IMR-90 (cell line): ENCODE data around the gene GPC6. TPM values are rescaled to one million over a fixed set of nuclear protein-coding genes. Genes with fewer than 3 reads are reported as not detected.

Experiments
- ATAC-seq: fragments of 200-7000 bp; cut with Tn5 transposase; 2 replicates; pipeline ENCODE4 v1.9.1; 2020; ENCODE audit warnings: low read depth, mild to moderate bottlenecking, moderate library complexity
- BruUV-seq: library from RNA; stranded (reverse); fragments of 400-500 nt; replicated peaks from 2 replicates; lab custom pipeline; 2021; lab: Mats Ljungman, UMichigan
- CTCF ChIA-PET: fragments of 300-600 bp; formaldehyde crosslinking; extraction: SDS; loops from one replicate; lab custom pipeline; 2021; ENCODE audit warnings: antibody characterized with exemption; lab: Yijun Ruan, JAX
- POLR2A ChIA-PET: fragments of 300-600 bp; sonication (Branson Sonifier 250); formaldehyde crosslinking; loops from one replicate; lab custom pipeline; 2022; ENCODE audit warnings: antibody characterized with exemption; ENCODE audit not compliant: unreplicated experiment; lab: Charles Lee
- DNase-seq: peaks from one replicate; pipeline ENCODE4 v3.0.0; 2013
- H2AFZ ChIP-seq: replicated peaks from 2 replicates; pipeline ENCODE3; 2013; ENCODE audit warnings: low read length, mild to moderate bottlenecking; ENCODE audit not compliant: poor library complexity
- H2AK5ac ChIP-seq: 2 replicates; pipeline ENCODE4 v1.6.1; 2013; ENCODE audit warnings: low read depth, low read length, inconsistent platforms
- H2AK9ac ChIP-seq: replicated peaks from 2 replicates; pipeline ENCODE3; 2013; ENCODE audit warnings: mild to moderate bottlenecking, low read depth, low read length, moderate library complexity; ENCODE audit not compliant: poor library complexity
- H2BK120ac ChIP-seq: 2 replicates; pipeline ENCODE4 v1.6.1; 2013; ENCODE audit warnings: low read depth, low read length, inconsistent platforms
- H2BK15ac ChIP-seq: 3 replicates; pipeline ENCODE4 v1.6.1; 2013; ENCODE audit warnings: low read depth, low read length, inconsistent platforms
- H2BK20ac ChIP-seq: 2 replicates; pipeline ENCODE4 v1.6.1; 2013; ENCODE audit warnings: low read depth, mild to moderate bottlenecking, inconsistent platforms, low read length, moderate library complexity
- H2BK5ac ChIP-seq: 2 replicates; pipeline ENCODE4 v1.6.1; 2013; ENCODE audit warnings: mild to moderate bottlenecking, low read depth, low read length, inconsistent platforms; ENCODE audit not compliant: poor library complexity, severe bottlenecking
- H3K14ac ChIP-seq: replicated peaks from 2 replicates; pipeline ENCODE4 v1.6.1; 2013; ENCODE audit warnings: low read depth, low read length, inconsistent platforms
- H3K18ac ChIP-seq: 2 replicates; pipeline ENCODE4 v1.6.1; 2013; ENCODE audit warnings: low read depth, low read length, control low read depth
- H3K23ac ChIP-seq: 2 replicates; pipeline ENCODE4 v1.6.1; 2013; ENCODE audit warnings: low read depth, low read length, inconsistent platforms
- H3K27ac ChIP-seq: 2 replicates; pipeline ENCODE4 v1.5.1; 2013; ENCODE audit warnings: mild to moderate bottlenecking, control low read depth, low read length; ENCODE audit not compliant: insufficient read depth
- H3K27me3 ChIP-seq: 2 replicates; pipeline ENCODE4 v1.6.1; 2013; ENCODE audit warnings: low read length; ENCODE audit not compliant: control insufficient read depth, insufficient read depth
- H3K36me3 ChIP-seq: 2 replicates; pipeline ENCODE4 v1.6.1; 2013; ENCODE audit warnings: low read length, mixed read lengths; ENCODE audit not compliant: control insufficient read depth, insufficient read depth
- H3K4ac ChIP-seq: 2 replicates; pipeline ENCODE4 v1.6.1; 2013; ENCODE audit warnings: low read depth, low read length, inconsistent platforms
- H3K4me1 ChIP-seq: 2 replicates; pipeline ENCODE4 v1.6.1; 2013; ENCODE audit warnings: low read length, mixed read lengths; ENCODE audit not compliant: control insufficient read depth, insufficient read depth
- H3K4me2 ChIP-seq: 2 replicates; pipeline ENCODE4 v1.6.1; 2013; ENCODE audit warnings: low read depth, mild to moderate bottlenecking, control low read depth, low read length, moderate library complexity
- H3K4me3 ChIP-seq: 2 replicates; pipeline ENCODE4 v1.5.1; 2013; ENCODE audit warnings: low read depth, mild to moderate bottlenecking, control low read depth, low read length, moderate library complexity; ENCODE audit not compliant: insufficient read depth
- H3K56ac ChIP-seq: 2 replicates; pipeline ENCODE4 v1.6.1; 2013; ENCODE audit warnings: low read length, inconsistent platforms; ENCODE audit not compliant: insufficient read depth; ENCODE audit errors: extremely low read depth
- H3K79me1 ChIP-seq, 2 experiments: 2 replicates each; pipeline ENCODE4 v1.6.1; 2013; ENCODE audit warnings: low read length in 2 of 2, inconsistent platforms in 1 of 2, low read depth in 1 of 2
- H3K9ac ChIP-seq: 2 replicates; pipeline ENCODE4 v1.6.1; 2013; ENCODE audit warnings: low read depth, low read length, control low read depth
- H3K9me1 ChIP-seq: 2 replicates; pipeline ENCODE4 v1.6.1; 2013; ENCODE audit warnings: low read length, inconsistent platforms; ENCODE audit not compliant: insufficient read depth
- H3K9me3 ChIP-seq: 2 replicates; pipeline ENCODE4 v1.6.1; 2013; ENCODE audit warnings: low read length; ENCODE audit not compliant: control insufficient read depth, insufficient read depth
- H4K20me1 ChIP-seq: 2 replicates; pipeline ENCODE4 v1.6.1; 2013; ENCODE audit warnings: low read length, inconsistent platforms; ENCODE audit not compliant: insufficient read depth
- H4K5ac ChIP-seq: 2 replicates; pipeline ENCODE4 v1.6.1; 2013; ENCODE audit warnings: mild to moderate bottlenecking, low read depth, low read length, control low read depth
- H4K8ac ChIP-seq, 2 experiments: 2 replicates each; pipeline ENCODE4 v1.6.1; 2013; ENCODE audit warnings: low read depth in 2 of 2, low read length in 2 of 2, control low read depth in 1 of 2, inconsistent platforms in 1 of 2
- H4K91ac ChIP-seq: 2 replicates; pipeline ENCODE4 v1.6.1; 2013; ENCODE audit warnings: low read depth, low read length, inconsistent platforms; ENCODE audit not compliant: insufficient read depth
- BHLHE40 ChIP-seq: fragments of 150-350 bp; IDR thresholded peaks from 2 replicates; pipeline ENCODE4 v1.6.1; 2016; ENCODE audit warnings: mild to moderate bottlenecking, low read depth, low read length
- CEBPB ChIP-seq: IDR thresholded peaks from 2 replicates; pipeline ENCODE4 v1.6.1; 2012; ENCODE audit warnings: low read depth, low read length, improper control_type of control experiment
- CHD1 ChIP-seq: IDR thresholded peaks from 2 replicates; pipeline ENCODE4 v1.6.1; 2012; ENCODE audit warnings: low read depth, low read length, improper control_type of control experiment
- MAFK ChIP-seq: IDR thresholded peaks from 2 replicates; pipeline ENCODE4 v1.6.1; 2012; ENCODE audit warnings: low read depth, low read length, improper control_type of control experiment
- MXI1 ChIP-seq: IDR thresholded peaks from 2 replicates; pipeline ENCODE4 v1.6.1; 2012; ENCODE audit warnings: low read depth, mild to moderate bottlenecking, low read length, moderate library complexity, borderline replicate concordance
- NFE2L2 ChIP-seq: fragments of 150-350 bp; IDR thresholded peaks from 2 replicates; pipeline ENCODE4 v1.6.1; 2016; ENCODE audit warnings: low read depth, mild to moderate bottlenecking, low read length
- POLR2A ChIP-seq: IDR thresholded peaks from 2 replicates; pipeline ENCODE4 v1.6.1; 2012; ENCODE audit warnings: mild to moderate bottlenecking, low read depth, low read length
- RAD21 ChIP-seq: IDR thresholded peaks from 2 replicates; pipeline ENCODE4 v1.6.1; 2012; ENCODE audit warnings: low read length, improper control_type of control experiment
- RFX5 ChIP-seq: IDR thresholded peaks from 2 replicates; pipeline ENCODE4 v1.8.0; 2012; ENCODE audit warnings: low read depth, mild to moderate bottlenecking, low read length, moderate library complexity
- SMC3 ChIP-seq: fragments of 150-350 bp; IDR thresholded peaks from 2 replicates; pipeline ENCODE4 v1.6.1; 2016; ENCODE audit warnings: low read depth, mild to moderate bottlenecking, antibody characterized with exemption, low read length, moderate library complexity
- WGBS, 2 experiments: methylation state at CpG; one replicate each; pipeline versions ENCODE4 v1.1.5 to v1.1.7; 2013; ENCODE audit warnings: missing lambda C conversion rate in 2 of 2; ENCODE audit not compliant: insufficient read length in 1 of 2; ENCODE audit errors: extremely low coverage in 2 of 2; 5-methylcytosine and 5-hydroxymethylcytosine counted together
- dilution Hi-C: fragments of 300-500 bp; cut with HindIII; formaldehyde crosslinking; loops from one replicate; pipeline ENCODE4 v1.14.3; 2018; ENCODE audit warnings: low sequenced_read_pairs; ENCODE audit not compliant: unreplicated experiment
- in situ Hi-C: fragments of 300-500 bp; cut with MboI; formaldehyde crosslinking; loops from 3 replicates; pipeline ENCODE4 v1.14.3; 2019; ENCODE audit warnings: low sequenced_read_pairs, inconsistent platforms, mixed read lengths
- intact Hi-C: fragments of 100-400 bp; cut with micrococcal nuclease; formaldehyde crosslinking; loops from 2 replicates; pipeline ENCODE4 v1.10.0; 2022
- polyA plus RNA-seq, 3 experiments: library from polyadenylated mRNA; depleted of rRNA; stranded (reverse); fragments of >200 nt; gene quantifications; 2 replicates each; pipeline ENCODE4 v1.2.3, GENCODE V29; 2012; ENCODE audit warnings: low replicate concordance in 1 of 3
- total RNA-seq: library from RNA; depleted of rRNA; stranded (reverse); fragments of >200 nt; gene quantifications from 2 replicates; pipeline ENCODE4 v1.2.3, GENCODE V29; 2012
- TF ChIP-seq, protein P1 (sequence below): fragments of 150-350 bp; IDR thresholded peaks from 2 replicates; pipeline ENCODE4 v1.6.1; 2016; ENCODE audit warnings: low read depth, mild to moderate bottlenecking, low read length, moderate library complexity, borderline replicate concordance
- TF ChIP-seq, protein P2 (sequence below): conservative IDR thresholded peaks from 2 replicates; pipeline ENCODE4 v1.5.1; 2012; ENCODE audit warnings: mild to moderate bottlenecking, low read depth, low read length, improper control_type of control experiment

GPC6 gene
- total and polyA plus RNA-seq, 2 of the 4 experiments (the other 2 are of a cell fraction): 14.9 to 39.4 TPM

DNA sequence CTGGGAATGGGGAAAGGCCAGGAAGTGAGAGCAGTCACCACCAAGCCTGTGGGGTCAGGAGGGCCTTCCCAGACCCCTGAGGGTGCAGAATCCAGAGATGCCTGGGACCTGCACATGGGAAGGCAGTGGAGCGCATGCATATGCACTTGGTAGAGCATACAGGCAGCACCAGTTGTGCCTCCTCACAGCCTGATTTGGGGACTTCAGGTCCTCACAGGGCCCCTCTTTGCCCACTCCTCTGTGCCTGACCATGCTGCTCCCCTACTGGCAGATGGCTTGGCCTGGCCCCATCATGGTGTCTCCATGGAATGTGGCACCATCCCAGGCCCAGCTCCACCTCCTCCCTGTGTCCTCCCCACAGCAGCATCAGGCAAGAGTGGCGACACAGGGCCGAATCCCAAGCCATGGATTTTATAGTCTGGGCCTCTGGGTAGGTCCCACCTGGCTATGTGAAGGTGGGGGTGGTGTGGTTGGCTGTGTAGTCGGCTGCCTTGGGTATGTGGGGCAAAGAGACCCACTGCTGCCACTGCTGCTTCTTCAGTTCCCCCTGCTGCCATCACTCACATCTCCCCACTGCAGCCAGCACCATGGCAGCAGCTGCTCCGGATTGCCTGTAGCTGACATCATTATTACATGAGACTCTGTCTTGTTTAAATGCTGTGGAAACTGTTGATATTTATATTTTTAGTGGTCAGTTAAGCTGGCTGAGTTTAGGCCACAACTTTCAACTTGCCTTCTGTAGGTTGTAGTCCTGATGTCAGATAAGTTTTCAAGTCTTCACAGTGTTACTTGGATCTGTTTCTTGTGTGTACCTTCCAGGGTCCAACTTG is 247.0 kb downstream of the GPC6 start (continued):
- TF ChIP-seq RAD21 (no peak), RFX5 (no peak)

DNA sequence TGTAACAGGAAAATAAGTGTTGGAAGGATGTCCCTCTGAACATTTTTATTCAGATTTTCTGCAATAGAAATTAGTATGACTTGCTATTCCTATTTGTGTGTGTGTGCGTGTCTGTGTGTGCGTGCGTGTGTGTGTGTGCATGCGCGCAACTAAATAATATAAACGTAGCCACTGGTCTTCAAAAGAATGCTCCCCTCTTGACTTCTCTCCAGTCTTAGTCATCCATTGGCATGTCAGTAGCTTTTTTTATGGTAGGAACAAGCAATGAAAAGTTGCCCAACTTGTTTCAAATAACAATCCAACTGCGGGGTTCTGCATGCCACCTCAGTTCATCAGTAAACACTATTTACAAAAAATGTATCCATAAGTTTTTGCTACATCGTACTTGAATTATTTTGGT is 249.6 kb downstream of the GPC6 start:
- no peak overlapping the region for H3K18ac ChIP-seq
- CTCF ChIA-PET: interaction anchor here (0.8 kb wide), 1 partner anchor 317 kb away, joined by 3 read pairs; no protein-coding TSS in a partner anchor
- no peak overlapping the region for H3K27ac ChIP-seq
- H3K9ac ChIP-seq: no peak overlapping the region
- 0 out of 2 replicates have a peak, but pooled peaks cover 5% of the 10 kb centered on the region for H3K9me1 ChIP-seq
- H2BK20ac ChIP-seq: no peak overlapping the region
- no peak overlapping the region for H2BK15ac ChIP-seq
- H3K9me3 ChIP-seq: 0 out of 2 replicates have a peak, but pooled peaks cover 4% of the 10 kb centered on the region
- POLR2A ChIA-PET: no interaction called here
- no peak overlapping the region for H4K8ac ChIP-seq
- no peak overlapping the region for H4K5ac ChIP-seq
- intact Hi-C loops: no loop called here
- no peak overlapping the region for H2AK9ac ChIP-seq
- H3K4ac ChIP-seq: no peak overlapping the region
- H3K4me2 ChIP-seq: no peak overlapping the region
- DNase-seq: peak; percentile 91
- no CpG with 5 or more reads among the region's 8 CpGs for WGBS, 2 experiments
- no peak overlapping the region for H3K4me3 ChIP-seq
- in situ Hi-C loops: no loop called here
- H4K20me1 ChIP-seq: no peaks in the 10 kb centered on the region
- H3K56ac ChIP-seq: no peak overlapping the region
- no peak overlapping the region for H3K14ac ChIP-seq
- no peak overlapping the region for H2BK120ac ChIP-seq
- ATAC-seq: peak; percentile 59
- H3K36me3 ChIP-seq: no peaks in the 10 kb centered on the region
- peaks cover 4% of the 10 kb centered on the region in 2 experiments; a peak in 2 of 4 replicates for H3K79me1 ChIP-seq
- no peaks in the 10 kb centered on the region for H3K27me3 ChIP-seq
- no peak overlapping the region for H4K91ac ChIP-seq
- dilution Hi-C loops: no loop called here
- BruUV-seq: no TSS peak
- peaks cover 14% of the 10 kb centered on the region for H3K4me1 ChIP-seq
- no peak overlapping the region for H2AK5ac ChIP-seq
- no peak overlapping the region for H3K23ac ChIP-seq
- H2AFZ ChIP-seq: no peak overlapping the region
- H2BK5ac ChIP-seq: peak overlapping the region; percentile 79
- TF ChIP-seq, protein P1, sequence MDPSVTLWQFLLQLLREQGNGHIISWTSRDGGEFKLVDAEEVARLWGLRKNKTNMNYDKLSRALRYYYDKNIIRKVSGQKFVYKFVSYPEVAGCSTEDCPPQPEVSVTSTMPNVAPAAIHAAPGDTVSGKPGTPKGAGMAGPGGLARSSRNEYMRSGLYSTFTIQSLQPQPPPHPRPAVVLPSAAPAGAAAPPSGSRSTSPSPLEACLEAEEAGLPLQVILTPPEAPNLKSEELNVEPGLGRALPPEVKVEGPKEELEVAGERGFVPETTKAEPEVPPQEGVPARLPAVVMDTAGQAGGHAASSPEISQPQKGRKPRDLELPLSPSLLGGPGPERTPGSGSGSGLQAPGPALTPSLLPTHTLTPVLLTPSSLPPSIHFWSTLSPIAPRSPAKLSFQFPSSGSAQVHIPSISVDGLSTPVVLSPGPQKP: no peak
- TF ChIP-seq MAFK (no peak), CHD1 (no peak), BHLHE40 (peak; percentile 58; the same call in 1 of the 2 replicates), POLR2A (no peak), RFX5 (no peak), CEBPB (peak; percentile 86), NFE2L2 (peak; percentile 67), SMC3 (no peak), RAD21 (no peak), MXI1 (no peak)
- TF ChIP-seq, protein P2, sequence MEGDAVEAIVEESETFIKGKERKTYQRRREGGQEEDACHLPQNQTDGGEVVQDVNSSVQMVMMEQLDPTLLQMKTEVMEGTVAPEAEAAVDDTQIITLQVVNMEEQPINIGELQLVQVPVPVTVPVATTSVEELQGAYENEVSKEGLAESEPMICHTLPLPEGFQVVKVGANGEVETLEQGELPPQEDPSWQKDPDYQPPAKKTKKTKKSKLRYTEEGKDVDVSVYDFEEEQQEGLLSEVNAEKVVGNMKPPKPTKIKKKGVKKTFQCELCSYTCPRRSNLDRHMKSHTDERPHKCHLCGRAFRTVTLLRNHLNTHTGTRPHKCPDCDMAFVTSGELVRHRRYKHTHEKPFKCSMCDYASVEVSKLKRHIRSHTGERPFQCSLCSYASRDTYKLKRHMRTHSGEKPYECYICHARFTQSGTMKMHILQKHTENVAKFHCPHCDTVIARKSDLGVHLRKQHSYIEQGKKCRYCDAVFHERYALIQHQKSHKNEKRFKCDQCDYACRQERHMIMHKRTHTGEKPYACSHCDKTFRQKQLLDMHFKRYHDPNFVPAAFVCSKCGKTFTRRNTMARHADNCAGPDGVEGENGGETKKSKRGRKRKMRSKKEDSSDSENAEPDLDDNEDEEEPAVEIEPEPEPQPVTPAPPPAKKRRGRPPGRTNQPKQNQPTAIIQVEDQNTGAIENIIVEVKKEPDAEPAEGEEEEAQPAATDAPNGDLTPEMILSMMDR: no peak
